ENCODE measurements around the gene SGPP2. TPM values are rescaled to one million over a fixed set of nuclear protein-coding genes. Genes with fewer than 3 reads are reported as not detected.

The SGPP2 gene
- total RNA-seq, 1 experiment from 2014 or later: not detected

DNA sequence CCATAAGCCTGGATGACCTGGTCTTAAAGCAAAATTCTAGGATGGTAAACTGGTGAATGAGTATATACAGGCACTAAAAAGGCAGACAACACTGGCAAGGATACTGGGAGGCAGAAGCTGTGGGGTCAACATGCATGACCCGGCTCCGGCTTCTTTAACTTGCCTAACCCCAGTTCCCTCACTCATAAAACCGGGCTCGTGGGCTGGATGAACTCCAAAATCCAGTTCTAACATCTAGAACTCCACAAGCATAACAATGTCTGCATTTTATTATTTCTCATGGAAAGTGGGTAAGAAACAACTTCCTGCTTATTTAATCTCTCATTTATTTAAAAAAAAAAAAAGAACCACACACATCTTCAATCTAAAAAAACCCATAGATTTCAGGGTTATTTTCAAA is 174.3 kb downstream of the SGPP2 start:
- TF ChIP-seq EZH2 (IDR thresholded peaks at IDR 0.05; ENCODE audit: low read length, unreplicated experiment) (no peak), EZH2phosphoT487 (IDR thresholded peaks at IDR 0.05; ENCODE audit: borderline replicate concordance, low read length) (no peak)
- TF ChIP-seq, protein P1, sequence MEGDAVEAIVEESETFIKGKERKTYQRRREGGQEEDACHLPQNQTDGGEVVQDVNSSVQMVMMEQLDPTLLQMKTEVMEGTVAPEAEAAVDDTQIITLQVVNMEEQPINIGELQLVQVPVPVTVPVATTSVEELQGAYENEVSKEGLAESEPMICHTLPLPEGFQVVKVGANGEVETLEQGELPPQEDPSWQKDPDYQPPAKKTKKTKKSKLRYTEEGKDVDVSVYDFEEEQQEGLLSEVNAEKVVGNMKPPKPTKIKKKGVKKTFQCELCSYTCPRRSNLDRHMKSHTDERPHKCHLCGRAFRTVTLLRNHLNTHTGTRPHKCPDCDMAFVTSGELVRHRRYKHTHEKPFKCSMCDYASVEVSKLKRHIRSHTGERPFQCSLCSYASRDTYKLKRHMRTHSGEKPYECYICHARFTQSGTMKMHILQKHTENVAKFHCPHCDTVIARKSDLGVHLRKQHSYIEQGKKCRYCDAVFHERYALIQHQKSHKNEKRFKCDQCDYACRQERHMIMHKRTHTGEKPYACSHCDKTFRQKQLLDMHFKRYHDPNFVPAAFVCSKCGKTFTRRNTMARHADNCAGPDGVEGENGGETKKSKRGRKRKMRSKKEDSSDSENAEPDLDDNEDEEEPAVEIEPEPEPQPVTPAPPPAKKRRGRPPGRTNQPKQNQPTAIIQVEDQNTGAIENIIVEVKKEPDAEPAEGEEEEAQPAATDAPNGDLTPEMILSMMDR (conservative IDR thresholded peaks at IDR 0.05; ENCODE audit: low read depth, low read length): no peak
- H3F3A ChIP-seq (ENCODE audit: low read length, unreplicated experiment): no peaks in the 10 kb centered on the region
- no peaks in the 10 kb centered on the region for H3K9me2 ChIP-seq (replicated peaks; ENCODE audit: low read length)
- H3K4me3 ChIP-seq (ENCODE audit: low read length): no peak overlapping the region
- intact Hi-C loops (cut with micrococcal nuclease): no loop called here
- H3K4me1 ChIP-seq (ENCODE audit: insufficient read depth, low read length): peaks cover 6% of the 10 kb centered on the region; the same call in 1 of the 2 replicates
- H3K36me3 ChIP-seq (ENCODE audit: low read depth, low read length): peaks cover 44% of the 10 kb centered on the region
- POLR2A ChIA-PET (ENCODE audit: unreplicated experiment): no interaction called here
- no peak overlapping the region for H2AFZ ChIP-seq (ENCODE audit: low read length)
- no peak for DNase-seq
- H3K79me2 ChIP-seq (ENCODE audit: low read length): peaks cover 3% of the 10 kb centered on the region; the same call in 1 of the 2 replicates
- BruUV-seq (replicated peaks): no TSS peak
- no peak overlapping the region for H3K4me2 ChIP-seq (ENCODE audit: low read length)
- no peaks in the 10 kb centered on the region for H3K27me3 ChIP-seq (ENCODE audit: low read length)
- no peaks in the 10 kb centered on the region for H3K9me3 ChIP-seq (ENCODE audit: low read length)
- CTCF ChIA-PET: no interaction called here
- no peak for ATAC-seq
- no peaks in the 10 kb centered on the region for H4K20me1 ChIP-seq (ENCODE audit: low read length)
- H3K27ac ChIP-seq (ENCODE audit: low read length): no peak overlapping the region
- no peak overlapping the region for H3K9ac ChIP-seq (ENCODE audit: low read length)

DNA sequence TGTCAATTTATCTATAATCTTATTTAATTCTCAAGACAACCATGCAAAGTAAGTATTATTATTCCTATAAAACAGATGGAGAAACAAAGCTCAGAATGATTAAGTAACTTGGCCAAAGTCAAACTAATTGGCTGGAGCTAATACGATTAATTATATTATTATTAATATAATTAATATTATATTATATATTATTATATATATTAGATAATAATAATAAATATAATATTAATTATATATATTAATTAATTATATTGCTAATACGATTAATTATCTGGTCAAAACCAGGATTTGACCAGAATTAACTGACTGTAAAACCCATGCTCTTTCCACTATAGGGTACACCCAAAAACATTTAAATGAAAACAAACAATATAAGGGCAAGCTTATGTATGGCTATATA is 179.2 kb downstream of the SGPP2 start:
- Histone ChIP-seq H3K9ac (ENCODE audit: low read length) (no peak overlapping the region), H3K4me1 (ENCODE audit: insufficient read depth, low read length) (no peaks in the 10 kb centered on the region), H3K79me2 (ENCODE audit: low read length) (no peaks in the 10 kb centered on the region), H3K36me3 (ENCODE audit: low read depth, low read length) (peaks cover 37% of the 10 kb centered on the region), H3K9me2 (replicated peaks; ENCODE audit: low read length) (no peaks in the 10 kb centered on the region), H2AFZ (ENCODE audit: low read length) (no peak overlapping the region), H3K9me3 (ENCODE audit: low read length) (no peaks in the 10 kb centered on the region), H3K4me3 (ENCODE audit: low read length) (no peak overlapping the region), H3K27ac (ENCODE audit: low read length) (no peak overlapping the region), H3K4me2 (ENCODE audit: low read length) (no peak overlapping the region), H3F3A (ENCODE audit: low read length, unreplicated experiment) (no peaks in the 10 kb centered on the region), H3K27me3 (ENCODE audit: low read length) (no peaks in the 10 kb centered on the region), H4K20me1 (ENCODE audit: low read length) (no peaks in the 10 kb centered on the region)
- ChIA-PET CTCF (no interaction called here), POLR2A (ENCODE audit: unreplicated experiment) (interaction anchor here (0.5 kb wide), 1 partner anchor 38 kb away, joined by 6 read pairs; no protein-coding TSS in a partner anchor)
- intact Hi-C loops (cut with micrococcal nuclease): no loop called here
- DNase-seq (no peak), ATAC-seq (no peak)
- BruUV-seq (replicated peaks): no TSS peak
- TF ChIP-seq EZH2 (IDR thresholded peaks at IDR 0.05; ENCODE audit: low read length, unreplicated experiment) (no peak), EZH2phosphoT487 (IDR thresholded peaks at IDR 0.05; ENCODE audit: borderline replicate concordance, low read length) (no peak)
- TF ChIP-seq, protein P1 (conservative IDR thresholded peaks at IDR 0.05; ENCODE audit: low read depth, low read length): no peak

DNA sequence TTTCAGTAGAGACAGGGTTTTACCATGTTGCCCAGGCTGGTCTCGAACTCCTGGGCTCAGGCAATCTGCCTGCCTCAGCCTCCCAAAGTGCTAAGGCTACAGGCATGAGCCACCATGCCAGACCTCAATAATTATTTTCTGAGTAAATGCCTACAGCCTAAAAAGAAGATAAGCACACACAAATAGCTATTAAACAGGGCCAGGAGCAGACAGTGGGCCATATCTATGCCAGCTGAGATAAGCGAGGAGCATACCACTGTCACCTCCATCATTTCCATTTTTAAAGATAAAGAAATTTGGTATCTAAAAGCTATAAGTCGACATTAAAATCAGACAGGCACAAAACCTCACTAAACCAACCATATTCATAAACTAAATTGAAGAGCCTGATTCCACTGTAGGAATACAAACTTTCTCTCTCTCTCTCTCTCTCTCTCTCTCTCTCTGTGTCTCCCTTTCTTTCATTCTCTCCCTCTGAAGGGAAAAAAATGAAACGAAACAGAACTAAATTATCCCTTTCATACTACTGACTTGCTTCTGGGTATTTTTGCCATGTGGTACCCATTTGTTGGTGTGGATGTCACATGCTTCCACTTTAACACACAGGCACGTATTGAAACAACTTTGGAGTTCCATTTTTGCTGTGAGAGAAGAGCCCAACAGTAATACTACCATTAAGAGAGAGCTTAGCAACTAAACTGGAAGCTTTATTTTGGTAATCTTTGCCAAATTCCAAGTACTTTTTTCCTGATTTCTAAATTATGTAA is 180.6 kb downstream of the SGPP2 start:
- POLR2A ChIA-PET (ENCODE audit: unreplicated experiment): no interaction called here
- no peaks in the 10 kb centered on the region for H3K9me2 ChIP-seq (replicated peaks; ENCODE audit: low read length)
- CTCF ChIA-PET: no interaction called here
- no peaks in the 10 kb centered on the region for H3F3A ChIP-seq (ENCODE audit: low read length, unreplicated experiment)
- H3K27me3 ChIP-seq (ENCODE audit: low read length): no peaks in the 10 kb centered on the region
- H3K4me1 ChIP-seq (ENCODE audit: insufficient read depth, low read length): no peaks in the 10 kb centered on the region
- peaks cover 35% of the 10 kb centered on the region for H3K36me3 ChIP-seq (ENCODE audit: low read depth, low read length)
- intact Hi-C loops (cut with micrococcal nuclease): no loop called here
- H3K9ac ChIP-seq (ENCODE audit: low read length): no peak overlapping the region
- TF ChIP-seq EZH2 (IDR thresholded peaks at IDR 0.05; ENCODE audit: low read length, unreplicated experiment): no peak
- no peak for TF ChIP-seq EZH2phosphoT487 (IDR thresholded peaks at IDR 0.05; ENCODE audit: borderline replicate concordance, low read length)
- TF ChIP-seq, protein P1 (conservative IDR thresholded peaks at IDR 0.05; ENCODE audit: low read depth, low read length): no peak
- H3K4me2 ChIP-seq (ENCODE audit: low read length): no peak overlapping the region
- H3K79me2 ChIP-seq (ENCODE audit: low read length): no peaks in the 10 kb centered on the region
- no peaks in the 10 kb centered on the region for H4K20me1 ChIP-seq (ENCODE audit: low read length)
- no TSS peak for BruUV-seq (replicated peaks)
- H3K9me3 ChIP-seq (ENCODE audit: low read length): no peaks in the 10 kb centered on the region
- no peak for ATAC-seq
- DNase-seq: no peak
- H3K4me3 ChIP-seq (ENCODE audit: low read length): no peak overlapping the region
- H3K27ac ChIP-seq (ENCODE audit: low read length): no peak overlapping the region
- no peak overlapping the region for H2AFZ ChIP-seq (ENCODE audit: low read length)

Measured in PC-3 (cell line).